ENCODE measurements around the gene UHRF2. TPM values are rescaled to one million over a fixed set of nuclear protein-coding genes. Genes with fewer than 3 reads are reported as not detected.

Gene UHRF2
- total and polyA plus RNA-seq, 2 of the 13 experiments (the other 11 are each of a cell fraction or from before 2014, with no cell fraction given), result 42.1 to 44.2 TPM

GRCh38 chr9:6428940-6429889, 16.2 kb downstream of the UHRF2 start:
- ATAC-seq (no peak), FAIRE-seq (no peak), DNase-seq (ENCODE audit: low spot score) (no peak)
- in situ Hi-C loops (cut with HindIII; ENCODE audit: extremely low pct_ligation_motif_present, low pct_unique_long_range_greater_than_20kb), result no loop called here
- Histone ChIP-seq H3K79me2 (ENCODE audit: insufficient read depth, low read length) (peaks cover 98% of the 10 kb centered on the region), H3K9ac (ENCODE audit: insufficient read depth, low read depth, low read length) (no peak overlapping the region), H3K4me3 (replicated peaks in 1 of 3; ENCODE audit: insufficient read depth in 1 of 3, low read depth in 2 of 3, low read length in 3 of 3) (no peak overlapping the region), H3K9me3 (ENCODE audit: low read length) (no peaks in the 10 kb centered on the region), H3K4me1 (ENCODE audit: insufficient read depth, low read length) (no peaks in the 10 kb centered on the region), H3K27ac (ENCODE audit: extremely low read length, insufficient read depth, low read length) (no peak overlapping the region), H3K27me3 (ENCODE audit: control insufficient read depth in 1 of 2, insufficient read depth in 2 of 2, low read length in 2 of 2) (no peaks in the 10 kb centered on the region), H2AFZ (ENCODE audit: low read length) (no peak overlapping the region), H4K20me1 (ENCODE audit: insufficient read depth, low read length) (peaks cover 3% of the 10 kb centered on the region; the same call in 1 of the 2 replicates), H3K4me2 (ENCODE audit: low read depth, low read length) (no peak overlapping the region), H3K36me3 (replicated peaks in 1 of 2; ENCODE audit: control insufficient read depth in 1 of 2, insufficient read depth in 2 of 2, low read length in 2 of 2) (peaks cover 4 to 38% of the 10 kb centered on the region in 2 experiments; a peak in 4 of 5 replicates)
- intact Hi-C loops (cut with micrococcal nuclease; ENCODE audit: unreplicated experiment), result no loop called here
- TF ChIP-seq ZNF121 (CRISPR knock-in tag; IDR thresholded peaks at IDR 0.05), result peak; percentile 1; the same call in 1 of the 2 replicates
- no peak for TF ChIP-seq MLLT10 (CRISPR knock-in tag; IDR thresholded peaks at IDR 0.05)
- ChIA-PET CTCF (ENCODE audit: low intra/inter-chr PET ratio, low total read pairs) (no interaction called here), POLR2A (no interaction called here)
- no TSS peak for BruUV-seq (replicated peaks)
- 95% methylated on average over 11 of the region's 11 CpGs for WGBS (ENCODE audit: low lambda C conversion rate)

GRCh38 chr9:6431038-6431437, 18.0 kb downstream of the UHRF2 start:
- Histone ChIP-seq H3K4me2 (ENCODE audit: low read depth, low read length) (no peak overlapping the region), H3K9ac (ENCODE audit: insufficient read depth, low read depth, low read length) (no peak overlapping the region), H3K4me1 (ENCODE audit: insufficient read depth, low read length) (no peaks in the 10 kb centered on the region), H4K20me1 (ENCODE audit: insufficient read depth, low read length) (no peaks in the 10 kb centered on the region; the same call in 1 of the 2 replicates), H3K9me3 (ENCODE audit: low read length) (no peaks in the 10 kb centered on the region), H3K36me3 (replicated peaks in 1 of 2; ENCODE audit: control insufficient read depth in 1 of 2, insufficient read depth in 2 of 2, low read length in 2 of 2) (peaks cover 3 to 42% of the 10 kb centered on the region in 2 experiments; a peak in 4 of 5 replicates), H3K27ac (ENCODE audit: extremely low read length, insufficient read depth, low read length) (no peak overlapping the region), H2AFZ (ENCODE audit: low read length) (no peak overlapping the region), H3K4me3 (replicated peaks in 1 of 3; ENCODE audit: insufficient read depth in 1 of 3, low read depth in 2 of 3, low read length in 3 of 3) (no peak overlapping the region), H3K27me3 (ENCODE audit: control insufficient read depth in 1 of 2, insufficient read depth in 2 of 2, low read length in 2 of 2) (no peaks in the 10 kb centered on the region), H3K79me2 (ENCODE audit: insufficient read depth, low read length) (peaks cover 96% of the 10 kb centered on the region)
- BruUV-seq (replicated peaks), result no TSS peak
- intact Hi-C loops (cut with micrococcal nuclease; ENCODE audit: unreplicated experiment) (no loop called here), in situ Hi-C loops (cut with HindIII; ENCODE audit: extremely low pct_ligation_motif_present, low pct_unique_long_range_greater_than_20kb) (no loop called here)
- ChIA-PET POLR2A (interaction anchor here (1.4 kb wide), 1 partner anchor 18 kb away, joined by 3 read pairs; the partner anchor contains the start of gene UHRF2), CTCF (ENCODE audit: low intra/inter-chr PET ratio, low total read pairs) (no interaction called here)
- DNase-seq (ENCODE audit: low spot score), result no peak
- no peak for ATAC-seq
- no peak for FAIRE-seq
- no peak for TF ChIP-seq POLR2AphosphoS5 (IDR thresholded peaks at IDR 0.05; ENCODE audit: low read depth, low read length)
- no peak for TF ChIP-seq ZFX (CRISPR knock-in tag; IDR thresholded peaks at IDR 0.05; ENCODE audit: low read depth)
- no peak for TF ChIP-seq ARNT2 (CRISPR knock-in tag; IDR thresholded peaks at IDR 0.05; ENCODE audit: low read depth)
- no peak for TF ChIP-seq DDIT3 (CRISPR knock-in tag; IDR thresholded peaks at IDR 0.05)
- TF ChIP-seq ZNF619 (CRISPR knock-in tag; IDR thresholded peaks at IDR 0.05), result no peak
- TF ChIP-seq DZIP1 (CRISPR knock-in tag; IDR thresholded peaks at IDR 0.05), result no peak
- no peak for TF ChIP-seq MTA3 (CRISPR knock-in tag; IDR thresholded peaks at IDR 0.05)
- no peak for TF ChIP-seq TOPORS (CRISPR knock-in tag; IDR thresholded peaks at IDR 0.05)
